ENCODE results near the gene SIPA1L3. TPM values are rescaled to one million over a fixed set of nuclear protein-coding genes. Genes with fewer than 3 reads are reported as not detected.

SIPA1L3 gene
- total RNA-seq, 2 experiments from 2014 or later = 8.9 to 9.8 TPM

- H3K27ac Mint-ChIP-seq = no peak overlapping the region
These were observed 123.8 kb downstream of the SIPA1L3 start for GRCh38 chr19:38030686-38031422.

DNA sequence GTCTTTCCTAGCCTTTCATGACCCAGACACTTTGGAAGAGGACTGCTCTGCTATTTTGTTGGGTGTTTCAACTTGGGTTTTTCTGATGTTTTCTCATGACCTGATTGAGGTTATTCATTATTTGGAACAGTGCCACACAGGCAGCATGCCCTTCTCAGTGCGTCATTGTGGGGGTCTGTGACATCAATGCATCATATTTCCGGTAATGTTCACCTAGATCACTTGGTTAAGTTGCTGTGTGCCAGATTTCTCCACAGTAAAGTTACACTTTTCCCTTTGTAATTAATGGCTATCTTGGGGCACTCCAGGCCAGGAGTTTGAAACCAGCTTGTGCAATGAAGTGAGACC lies 124.4 kb downstream of the SIPA1L3 start:
- Mint-ChIP-seq H3K27ac (no peak overlapping the region), H3K4me3 (no peak overlapping the region), H3K27me3 (no peaks in the 10 kb centered on the region), H3K4me1 (ENCODE audit: low read depth) (no peaks in the 10 kb centered on the region), H3K9me3 (no peaks in the 10 kb centered on the region), H3K36me3 (ENCODE audit: low read depth) (peaks cover 11% of the 10 kb centered on the region)
- intact Hi-C loops (cut with micrococcal nuclease) = no loop called here
- DNase-seq (no peak), ATAC-seq (no peak)
- POLR2A ChIA-PET = no interaction called here
- CTCF ChIA-PET = interaction anchor here (0.8 kb wide), 1 partner anchor 12 kb away, joined by 3 read pairs; no protein-coding TSS in a partner anchor
- no peak for TF ChIP-seq CTCF (IDR thresholded peaks at IDR 0.05)

More at GRCh38 chr19:38030686-38031422, 123.8 kb downstream of the SIPA1L3 start:
- TF ChIP-seq CTCF (IDR thresholded peaks at IDR 0.05) = no peak
- Mint-ChIP-seq H3K27me3 (no peaks in the 10 kb centered on the region), H3K4me3 (no peak overlapping the region), H3K36me3 (ENCODE audit: low read depth) (peaks cover 11% of the 10 kb centered on the region), H3K9me3 (no peaks in the 10 kb centered on the region), H3K4me1 (ENCODE audit: low read depth) (no peaks in the 10 kb centered on the region)
- DNase-seq (no peak), ATAC-seq (no peak)
- POLR2A ChIA-PET = interaction anchor here (0.6 kb wide), 1 partner anchor 122 kb away, joined by 3 read pairs; no protein-coding TSS in a partner anchor
- CTCF ChIA-PET = interaction anchor here (0.8 kb wide), 1 partner anchor 12 kb away, joined by 3 read pairs; no protein-coding TSS in a partner anchor
- intact Hi-C loops (cut with micrococcal nuclease) = no loop called here

DNA sequence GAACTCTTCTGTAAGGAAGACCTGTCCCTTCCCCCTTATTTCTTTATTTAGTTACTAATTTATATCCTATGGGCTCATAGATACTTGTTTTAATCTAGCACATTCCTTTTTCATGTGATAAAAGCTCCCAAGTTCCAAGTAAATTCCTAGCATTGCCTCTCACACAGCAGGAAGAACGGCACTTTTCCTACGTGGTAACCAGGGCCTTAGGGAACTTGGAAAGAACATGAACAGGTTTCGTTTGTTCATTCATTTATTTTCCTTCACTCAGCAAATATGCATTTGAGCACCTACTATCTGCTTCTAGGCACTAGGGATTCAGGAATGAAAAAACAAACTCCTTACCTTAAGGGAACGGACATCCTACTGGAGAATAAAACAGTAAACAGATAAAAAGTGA lies 125.1 kb downstream of the SIPA1L3 start:
- Mint-ChIP-seq H3K27ac (no peak overlapping the region), H3K27me3 (no peaks in the 10 kb centered on the region), H3K36me3 (ENCODE audit: low read depth) (peaks cover 11% of the 10 kb centered on the region), H3K4me1 (ENCODE audit: low read depth) (no peaks in the 10 kb centered on the region), H3K9me3 (no peaks in the 10 kb centered on the region), H3K4me3 (no peak overlapping the region)
- intact Hi-C loops (cut with micrococcal nuclease) = no loop called here
- DNase-seq (no peak), ATAC-seq (no peak)
- TF ChIP-seq CTCF (IDR thresholded peaks at IDR 0.05) = no peak
- ChIA-PET POLR2A (no interaction called here), CTCF (interaction anchor here (0.8 kb wide), 1 partner anchor 13 kb away, joined by 3 read pairs; no protein-coding TSS in a partner anchor)

- POLR2A ChIA-PET = interaction anchor here (0.7 kb wide), 1 partner anchor 10 kb away, joined by 3 read pairs; no protein-coding TSS in a partner anchor
- H3K9me3 Mint-ChIP-seq = no peaks in the 10 kb centered on the region
These were observed 125.9 kb downstream of the SIPA1L3 start for GRCh38 chr19:38032951-38033350.

More at GRCh38 chr19:38032951-38033350, 125.9 kb downstream of the SIPA1L3 start:
- intact Hi-C loops (cut with micrococcal nuclease) = no loop called here
- DNase-seq (no peak), ATAC-seq (no peak)
- no peak overlapping the region for H3K27ac Mint-ChIP-seq
- H3K4me3 Mint-ChIP-seq = no peak overlapping the region
- peaks cover 11% of the 10 kb centered on the region for H3K36me3 Mint-ChIP-seq (ENCODE audit: low read depth)
- no peak for TF ChIP-seq CTCF (IDR thresholded peaks at IDR 0.05)
- H3K4me1 Mint-ChIP-seq (ENCODE audit: low read depth) = no peaks in the 10 kb centered on the region
- CTCF ChIA-PET = no interaction called here
- H3K27me3 Mint-ChIP-seq = no peaks in the 10 kb centered on the region

All from activated CD8-positive, alpha-beta T cell treated with anti-CD3 and anti-CD28 coated beads for 36 hours (primary cell).